KMS-11 (cell line): ENCODE results near the gene IFI27.

ENCODE experiments used
- H2AFZ ChIP-seq: fragments of 200-600 bp; sonication (generic); 2 replicates; pipeline ENCODE4 v1.6.1; 2016; ENCODE audit warnings: antibody characterized with exemption, mixed run types, low read depth
- H3K27ac ChIP-seq: fragments of 200-600 bp; sonication (generic); 2 replicates; pipeline ENCODE4 v1.6.1; 2016; ENCODE audit warnings: mild to moderate bottlenecking, mixed run types
- H3K27me3 ChIP-seq: fragments of 200-600 bp; sonication (generic); 2 replicates; pipeline ENCODE4 v1.6.1; 2017; ENCODE audit warnings: mild to moderate bottlenecking, low read depth, mixed run types, moderate library complexity; ENCODE audit not compliant: insufficient read depth
- H3K36me3 ChIP-seq: fragments of 200-600 bp; sonication (generic); 2 replicates; pipeline ENCODE4 v1.6.1; 2017; ENCODE audit warnings: mild to moderate bottlenecking, mixed run types; ENCODE audit not compliant: insufficient read depth
- H3K4me1 ChIP-seq: fragments of 200-600 bp; sonication (generic); 2 replicates; pipeline ENCODE4 v1.6.1; 2016; ENCODE audit warnings: mild to moderate bottlenecking, low read depth, mixed run types; ENCODE audit not compliant: poor library complexity, severe bottlenecking
- H3K4me2 ChIP-seq: fragments of 200-600 bp; sonication (generic); 2 replicates; pipeline ENCODE4 v1.7.0; 2016; ENCODE audit warnings: mild to moderate bottlenecking, mixed run types
- H3K4me3 ChIP-seq: fragments of 200-600 bp; sonication (generic); IDR thresholded peaks from 2 replicates; pipeline ENCODE4 v1.6.1; 2017; ENCODE audit warnings: low read depth, low read length, mixed read lengths; ENCODE audit not compliant: insufficient read depth
- H3K79me2 ChIP-seq: fragments of 200-600 bp; sonication (generic); 2 replicates; pipeline ENCODE4 v1.6.1; 2016; ENCODE audit warnings: low read depth, mixed run types; ENCODE audit not compliant: insufficient read depth
- H3K9ac ChIP-seq: fragments of 200-600 bp; sonication (generic); 2 replicates; pipeline ENCODE4 v1.6.1; 2016; ENCODE audit warnings: mild to moderate bottlenecking, mixed run types
- H4K20me1 ChIP-seq: fragments of 200-600 bp; sonication (generic); 2 replicates; pipeline ENCODE4 v1.6.1; 2016; ENCODE audit warnings: mild to moderate bottlenecking, mixed run types; ENCODE audit not compliant: insufficient read depth
- TF ChIP-seq, protein P1 (sequence below): fragments of 200-600 bp; sonication (generic); conservative IDR thresholded peaks from 2 replicates; pipeline ENCODE4 v1.6.1; 2017; ENCODE audit warnings: low read depth, mild to moderate bottlenecking, antibody characterized with exemption, low read length, moderate library complexity, mixed read lengths

The IFI27 gene

GRCh38 chr14:94125659-94126418, 15.3 kb downstream of the IFI27 start:
- TF ChIP-seq, protein P1, sequence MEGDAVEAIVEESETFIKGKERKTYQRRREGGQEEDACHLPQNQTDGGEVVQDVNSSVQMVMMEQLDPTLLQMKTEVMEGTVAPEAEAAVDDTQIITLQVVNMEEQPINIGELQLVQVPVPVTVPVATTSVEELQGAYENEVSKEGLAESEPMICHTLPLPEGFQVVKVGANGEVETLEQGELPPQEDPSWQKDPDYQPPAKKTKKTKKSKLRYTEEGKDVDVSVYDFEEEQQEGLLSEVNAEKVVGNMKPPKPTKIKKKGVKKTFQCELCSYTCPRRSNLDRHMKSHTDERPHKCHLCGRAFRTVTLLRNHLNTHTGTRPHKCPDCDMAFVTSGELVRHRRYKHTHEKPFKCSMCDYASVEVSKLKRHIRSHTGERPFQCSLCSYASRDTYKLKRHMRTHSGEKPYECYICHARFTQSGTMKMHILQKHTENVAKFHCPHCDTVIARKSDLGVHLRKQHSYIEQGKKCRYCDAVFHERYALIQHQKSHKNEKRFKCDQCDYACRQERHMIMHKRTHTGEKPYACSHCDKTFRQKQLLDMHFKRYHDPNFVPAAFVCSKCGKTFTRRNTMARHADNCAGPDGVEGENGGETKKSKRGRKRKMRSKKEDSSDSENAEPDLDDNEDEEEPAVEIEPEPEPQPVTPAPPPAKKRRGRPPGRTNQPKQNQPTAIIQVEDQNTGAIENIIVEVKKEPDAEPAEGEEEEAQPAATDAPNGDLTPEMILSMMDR = no peak
- Histone ChIP-seq H4K20me1 (no peaks in the 10 kb centered on the region), H3K4me2 (no peak overlapping the region), H3K4me1 (peaks cover 4% of the 10 kb centered on the region), H3K79me2 (no peaks in the 10 kb centered on the region), H3K4me3 (no peak overlapping the region), H3K9ac (no peak overlapping the region), H3K36me3 (no peaks in the 10 kb centered on the region), H2AFZ (no peak overlapping the region), H3K27ac (no peak overlapping the region), H3K27me3 (no peaks in the 10 kb centered on the region)

DNA sequence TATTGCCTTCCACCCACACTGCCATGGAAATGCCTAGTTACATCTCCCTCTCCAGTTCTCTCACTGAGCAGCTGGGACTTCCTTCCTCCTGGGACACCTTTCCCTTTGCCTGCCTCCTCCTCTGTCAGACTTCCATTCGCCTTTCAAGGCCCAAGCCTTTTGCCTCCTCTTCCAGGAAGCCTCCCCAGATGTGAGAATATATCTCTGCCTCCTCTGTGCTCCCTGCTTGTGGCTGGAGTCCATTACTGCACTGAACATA, 15.8 kb downstream of the IFI27 start:
- Histone ChIP-seq H3K9ac (no peak overlapping the region), H3K4me3 (no peak overlapping the region), H3K36me3 (no peaks in the 10 kb centered on the region), H3K4me1 (peaks cover 4% of the 10 kb centered on the region), H2AFZ (no peak overlapping the region), H4K20me1 (no peaks in the 10 kb centered on the region), H3K79me2 (no peaks in the 10 kb centered on the region), H3K27ac (no peak overlapping the region), H3K27me3 (no peaks in the 10 kb centered on the region), H3K4me2 (no peak overlapping the region)
- TF ChIP-seq, protein P1 = no peak

- Histone ChIP-seq H4K20me1 (no peaks in the 10 kb centered on the region), H2AFZ (no peak overlapping the region), H3K9ac (no peak overlapping the region), H3K36me3 (no peaks in the 10 kb centered on the region), H3K79me2 (no peaks in the 10 kb centered on the region), H3K4me1 (peaks cover 4% of the 10 kb centered on the region), H3K4me2 (no peak overlapping the region), H3K4me3 (no peak overlapping the region), H3K27ac (no peak overlapping the region), H3K27me3 (no peaks in the 10 kb centered on the region)
- TF ChIP-seq, protein P1 = no peak
Observed at GRCh38 chr14:94126800-94127199, 16.3 kb downstream of the IFI27 start.

DNA sequence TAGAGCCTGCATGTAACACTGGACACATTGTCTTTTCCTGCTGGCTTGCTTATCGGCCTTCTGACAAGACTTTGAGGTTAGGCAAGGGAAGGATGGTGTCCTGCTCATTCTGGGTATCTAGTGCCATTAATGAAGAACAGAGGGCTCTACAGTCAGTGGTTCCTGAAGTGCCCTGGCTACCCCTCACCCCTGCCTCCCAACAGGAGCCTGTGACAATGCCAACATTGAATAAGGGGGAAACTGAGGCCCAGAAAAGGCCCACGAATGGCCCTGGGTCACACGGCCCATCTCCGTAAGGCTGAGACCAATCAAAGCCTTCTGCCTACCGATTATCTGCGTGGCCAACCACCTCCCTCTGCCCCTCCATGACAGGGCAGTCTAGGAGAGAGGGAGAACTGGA, 16.8 kb downstream of the IFI27 start:
- H3K27ac ChIP-seq = no peak overlapping the region
- H3K4me1 ChIP-seq = peaks cover 4% of the 10 kb centered on the region
- no peaks in the 10 kb centered on the region for H4K20me1 ChIP-seq
- H2AFZ ChIP-seq = no peak overlapping the region
- H3K27me3 ChIP-seq = no peaks in the 10 kb centered on the region
- TF ChIP-seq, protein P1 = no peak
- no peak overlapping the region for H3K4me3 ChIP-seq
- no peak overlapping the region for H3K4me2 ChIP-seq
- H3K9ac ChIP-seq = no peak overlapping the region
- no peaks in the 10 kb centered on the region for H3K36me3 ChIP-seq
- H3K79me2 ChIP-seq = no peaks in the 10 kb centered on the region
